Tongue (tissue), 2 donors: ENCODE data around the gene SLC8A2. TPM values are rescaled to one million over a fixed set of nuclear protein-coding genes. Genes with fewer than 3 reads are reported as not detected.
A peak's percentile ranks its signal among the peaks of the same experiment; 100 is the strongest.

Source experiments
- DNase-seq: peaks from one replicate; pipeline ENCODE4 v3.0.0-alpha.2; 2015
- total RNA-seq: library from RNA; depleted of rRNA; stranded (reverse); fragments of >200 nt; gene quantifications from one replicate; pipeline ENCODE4 v1.2.3, GENCODE V29; 2014

Gene SLC8A2
- total RNA-seq, 1 donor from 2014 or later = not detected

DNA sequence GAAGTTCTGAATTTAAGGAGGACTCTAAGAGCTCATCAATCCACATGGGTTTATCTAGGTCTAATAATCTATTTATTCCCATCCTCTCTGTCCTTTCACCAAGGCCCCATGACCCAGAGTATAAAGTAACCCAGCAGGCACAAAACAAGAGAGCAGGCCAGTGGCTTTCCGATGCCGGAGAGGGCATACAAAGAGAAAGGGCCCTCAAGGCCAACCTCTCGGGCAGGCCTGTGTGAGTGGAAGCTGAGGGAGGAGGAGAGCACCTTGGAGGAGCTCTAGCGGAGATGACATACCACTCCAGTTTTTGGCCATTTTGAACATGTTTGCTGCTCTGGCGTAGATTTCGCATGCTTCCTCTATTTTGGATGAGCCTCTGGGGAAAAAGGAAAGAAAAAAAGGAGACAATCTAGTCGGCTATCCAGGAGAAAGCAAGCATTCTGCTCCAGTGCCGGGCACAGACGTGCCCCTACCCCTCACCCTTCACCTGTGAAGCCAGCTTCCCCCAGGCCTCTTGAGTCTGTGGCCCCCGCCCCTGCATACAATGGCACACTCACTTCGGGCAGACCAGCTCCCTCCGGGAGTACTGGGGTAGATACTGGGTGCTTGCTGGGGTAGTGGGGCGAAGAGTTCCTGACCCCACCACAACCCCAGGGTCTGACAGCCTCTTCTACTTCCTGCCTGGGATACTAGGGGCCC, 31.6 kb upstream of the SLC8A2 start:
- no peak for DNase-seq

GRCh38 chr19:47499863-47500830, 28.5 kb upstream of the SLC8A2 start:
- DNase-seq = no peak

- no peak for DNase-seq
Measured at GRCh38 chr19:47499371-47499770, 27.7 kb upstream of the SLC8A2 start.

DNA sequence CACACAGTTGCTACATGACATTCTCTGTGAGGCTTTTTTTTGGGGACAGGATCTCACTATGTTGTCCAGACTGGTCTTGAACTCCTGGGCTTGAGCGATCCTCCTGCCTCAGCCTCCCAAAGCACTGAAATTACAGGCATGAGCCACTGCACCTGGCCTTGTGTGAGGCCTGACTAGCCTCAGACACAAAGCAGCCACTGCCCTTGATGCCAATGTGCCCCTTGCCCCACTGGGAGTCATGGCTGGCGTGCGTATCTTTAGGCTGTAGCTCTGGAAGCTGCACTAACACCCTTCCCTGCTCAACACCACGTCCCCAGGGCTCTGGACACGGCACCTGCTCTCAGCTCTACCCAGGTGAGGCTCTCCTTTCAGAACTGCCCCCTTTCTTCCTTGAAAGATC, 26.9 kb upstream of the SLC8A2 start:
- DNase-seq = no peak

- no peak for DNase-seq
Measured at GRCh38 chr19:47497821-47498520, 26.3 kb upstream of the SLC8A2 start.

DNA sequence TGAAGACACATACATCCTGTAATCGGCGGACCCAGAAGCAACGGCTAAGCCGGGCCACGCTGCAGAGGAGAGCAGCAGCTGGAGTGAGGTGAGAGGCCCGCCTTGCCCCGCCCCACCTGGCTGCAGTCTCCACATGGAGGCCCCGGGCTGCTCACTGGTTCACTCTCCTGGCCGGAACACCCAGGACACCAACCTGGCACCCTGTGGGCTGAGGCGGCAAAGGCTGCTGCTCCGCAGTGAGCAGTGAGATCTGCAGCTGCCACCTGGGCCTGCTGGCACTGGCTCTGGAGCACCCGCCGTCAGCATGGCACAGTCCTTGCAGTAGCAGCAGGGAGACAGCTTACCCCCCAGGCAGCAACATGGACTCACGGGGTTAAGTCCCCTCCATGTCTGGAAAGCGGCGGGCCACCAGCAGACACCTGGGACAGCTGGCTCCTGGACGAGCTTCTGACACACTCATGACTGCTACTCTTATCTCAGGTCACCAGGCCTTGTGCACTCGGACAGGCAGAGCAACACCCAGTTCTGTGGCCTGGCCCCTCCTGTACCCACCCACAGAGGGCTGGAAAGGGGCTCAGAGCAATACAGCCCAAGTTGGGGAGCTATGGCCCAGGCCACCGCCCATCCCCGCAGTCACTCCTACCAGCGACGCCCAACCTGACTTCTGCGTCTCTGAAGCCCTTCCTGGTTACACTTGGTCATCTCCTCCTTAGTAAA, 25.5 kb upstream of the SLC8A2 start:
- DNase-seq = no peak

DNA sequence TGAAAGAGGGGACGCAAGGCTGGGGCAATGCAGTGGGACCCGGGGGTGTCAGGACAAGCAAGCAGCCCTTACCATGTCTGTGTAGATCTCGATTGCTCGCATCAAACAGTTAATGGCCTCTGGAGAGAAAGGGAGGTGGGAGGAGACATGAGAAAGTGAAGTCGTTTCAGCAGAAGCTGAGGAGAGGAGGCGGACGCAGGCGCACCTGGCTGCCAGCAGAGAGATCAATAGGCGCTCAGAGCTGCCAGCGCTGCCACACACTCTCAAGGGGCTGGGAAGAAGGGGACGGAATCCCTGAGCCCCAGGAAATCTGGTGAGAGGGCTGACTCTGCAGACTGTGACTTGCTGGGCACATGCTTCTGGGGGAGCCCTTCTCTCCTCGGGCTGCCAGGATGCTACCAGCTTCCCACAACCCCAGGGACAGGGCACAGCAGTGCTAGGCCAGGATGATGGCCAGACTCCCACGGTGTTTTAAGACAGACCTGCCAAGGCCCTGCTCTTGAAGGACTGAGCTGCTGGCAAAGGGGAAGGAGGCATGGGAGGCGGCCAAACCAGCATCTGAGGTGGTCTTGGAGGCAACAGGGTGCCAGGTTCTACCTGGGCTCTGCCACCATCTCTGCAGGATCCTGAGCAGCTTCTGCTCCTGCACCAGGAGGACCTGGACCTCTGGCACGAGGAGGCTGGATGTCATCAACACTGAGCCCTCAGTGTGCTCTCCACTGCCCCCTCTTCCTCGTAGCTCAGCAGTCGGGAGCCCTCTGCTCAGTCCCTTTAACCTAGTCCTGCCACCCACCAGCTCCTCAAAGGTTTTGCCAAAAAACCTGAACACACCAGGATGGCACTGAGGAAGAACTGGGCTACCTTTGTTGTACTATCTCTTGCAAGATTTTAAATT, 24.0 kb upstream of the SLC8A2 start:
- DNase-seq = no peak

- DNase-seq = peak; percentile 94
Measured at GRCh38 chr19:47494729-47495128, 23.0 kb upstream of the SLC8A2 start.

- DNase-seq = no peak
Measured at GRCh38 chr19:47494211-47494547, 22.5 kb upstream of the SLC8A2 start.

DNA sequence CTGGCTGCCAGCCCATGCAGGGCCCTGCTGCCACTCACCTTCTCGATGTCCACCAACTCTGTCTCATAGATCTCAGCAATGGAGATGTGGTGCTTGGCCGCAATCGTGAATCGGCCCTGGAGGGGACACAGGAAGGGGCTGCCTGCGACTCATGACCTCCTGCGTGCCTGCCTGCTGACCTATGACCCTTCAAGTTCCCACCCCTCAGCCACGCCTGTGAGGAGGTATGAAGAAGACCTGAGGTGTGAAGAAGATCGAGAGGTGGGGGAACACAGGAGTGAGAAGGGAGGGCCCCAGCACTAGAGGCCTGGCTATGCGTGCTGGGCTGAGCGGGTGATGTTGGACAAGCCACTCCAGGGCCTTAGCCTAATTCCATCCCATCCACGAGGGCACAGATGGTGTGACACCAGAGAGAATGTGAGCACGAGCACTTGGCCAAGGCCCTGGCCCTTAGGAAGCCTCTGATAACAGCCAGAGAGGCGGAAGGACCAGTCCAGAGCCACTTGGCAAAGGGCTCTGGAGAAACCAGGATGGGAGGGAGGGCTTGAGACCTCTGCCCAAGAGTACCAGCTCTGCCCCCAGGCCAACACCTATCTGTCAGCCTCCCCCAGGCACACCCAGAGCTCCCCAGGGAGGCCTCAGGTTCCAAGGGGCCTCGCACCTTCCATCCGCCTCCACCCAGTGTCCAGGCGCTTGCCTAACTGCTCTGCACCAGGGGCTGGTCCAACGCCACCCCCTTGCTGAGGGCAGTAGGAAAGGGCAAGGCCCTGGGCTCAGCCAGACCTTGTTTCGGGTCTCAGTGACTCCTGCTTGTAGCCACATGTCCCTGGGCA, 21.9 kb upstream of the SLC8A2 start:
- DNase-seq = no peak

GRCh38 chr19:47492571-47493377, 21.1 kb upstream of the SLC8A2 start:
- DNase-seq = no peak

- DNase-seq = no peak
Measured at GRCh38 chr19:47492137-47492533, 20.4 kb upstream of the SLC8A2 start.

DNA sequence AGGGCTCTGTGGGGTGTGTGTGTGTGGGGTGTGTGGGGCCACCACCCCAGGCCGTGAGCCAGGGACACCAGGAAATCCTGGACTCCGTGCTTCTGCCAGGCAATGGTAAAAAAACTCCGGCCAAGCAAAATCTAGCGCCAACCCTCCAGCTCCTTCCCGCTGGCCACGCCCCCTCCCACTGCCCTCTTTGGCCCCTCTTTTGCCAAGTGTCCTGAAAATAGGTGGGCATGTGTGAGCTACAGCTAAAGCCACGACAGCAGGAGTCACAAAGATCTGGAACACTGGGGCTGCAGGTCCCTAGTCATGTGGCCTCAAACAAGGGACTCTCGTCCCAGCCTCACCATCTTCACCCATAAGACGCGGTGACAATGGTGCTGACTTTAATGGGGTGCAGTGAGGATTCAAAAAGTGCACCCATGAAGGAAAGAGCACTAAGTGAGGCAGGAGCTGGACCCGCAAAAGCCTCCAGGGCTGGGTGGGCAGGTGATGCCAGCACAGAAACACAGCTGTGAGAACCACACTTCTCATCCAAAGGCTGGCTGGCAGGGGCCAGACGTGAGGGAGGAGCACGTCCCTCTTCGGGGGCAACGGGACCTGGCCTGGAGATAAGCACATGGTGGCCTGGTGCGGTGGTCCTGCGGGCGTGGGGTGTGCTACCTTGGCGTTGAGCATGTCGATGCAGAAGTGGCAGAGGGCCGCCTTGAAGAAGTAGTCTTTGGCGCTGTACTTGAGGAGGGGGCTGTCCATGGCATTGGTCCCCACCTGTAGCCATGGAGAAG, 19.9 kb upstream of the SLC8A2 start:
- DNase-seq = no peak

GRCh38 chr19:47490847-47491246, 19.2 kb upstream of the SLC8A2 start:
- DNase-seq = no peak

DNA sequence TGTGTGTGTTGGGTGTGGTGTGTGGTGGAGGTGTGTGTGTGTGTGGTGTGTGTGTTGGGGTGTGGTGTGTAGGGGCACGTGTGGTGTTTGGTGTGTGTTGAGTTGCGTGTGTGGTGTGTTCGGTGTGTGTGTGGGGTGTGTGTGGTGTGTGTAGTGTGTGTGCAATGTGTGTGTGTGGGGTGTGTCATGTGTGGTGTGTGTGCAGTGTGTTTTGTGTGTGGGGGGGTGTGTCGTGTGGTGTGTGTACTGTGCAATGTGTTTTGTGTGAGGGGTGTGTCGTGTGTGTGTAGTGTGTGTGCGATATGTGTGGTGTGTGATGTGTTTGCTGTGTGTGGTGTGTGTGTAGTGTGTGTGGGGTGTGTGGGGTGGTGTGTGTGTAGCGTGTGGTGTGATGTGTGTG, 18.3 kb upstream of the SLC8A2 start:
- DNase-seq = no peak

GRCh38 chr19:47489072-47489914, 17.6 kb upstream of the SLC8A2 start:
- DNase-seq = no peak
